RKO (cell line): ENCODE data around the gene DOK7.
"Not testable (repeated sequence)": the region's sequence is repeated elsewhere in the genome, so short reads cannot be mapped to it uniquely, and the experiment has no call there.

ENCODE experiments used
- DNase-seq: peaks from one replicate; pipeline ENCODE4 v3.0.0-alpha.2; 2016; ENCODE audit warnings: low spot score

DOK7 gene

GRCh38 chr4:3442959-3443749 lies 20.0 kb upstream of the DOK7 start:
- DNase-seq = peak; percentile 19

GRCh38 chr4:3443750-3444309 lies 19.3 kb upstream of the DOK7 start:
- no peak for DNase-seq

- no peak for DNase-seq
Measured at GRCh38 chr4:3444351-3445110, 18.6 kb upstream of the DOK7 start.

- DNase-seq = no peak
Measured at GRCh38 chr4:3445111-3445820, 17.8 kb upstream of the DOK7 start.

GRCh38 chr4:3445829-3446545 lies 17.1 kb upstream of the DOK7 start:
- no peak for DNase-seq

GRCh38 chr4:3446631-3447320 lies 16.3 kb upstream of the DOK7 start:
- no peak for DNase-seq

GRCh38 chr4:3447431-3448395 lies 15.4 kb upstream of the DOK7 start:
- DNase-seq = no peak

- no peak for DNase-seq
Measured at GRCh38 chr4:3449047-3449573, 14.0 kb upstream of the DOK7 start.

GRCh38 chr4:3449574-3450534 lies 13.3 kb upstream of the DOK7 start:
- no peak for DNase-seq

GRCh38 chr4:3450643-3451042 lies 12.5 kb upstream of the DOK7 start:
- no peak for DNase-seq

GRCh38 chr4:3451956-3452355 lies 11.2 kb upstream of the DOK7 start:
- no peak for DNase-seq

- DNase-seq = no peak
Measured at GRCh38 chr4:3452376-3452775, 10.7 kb upstream of the DOK7 start.

- DNase-seq = not testable (repeated sequence)
Measured at GRCh38 chr4:3455596-3455995, 7.5 kb upstream of the DOK7 start.

GRCh38 chr4:3458371-3458770 lies 4.7 kb upstream of the DOK7 start:
- DNase-seq = no peak

GRCh38 chr4:3459156-3459555 lies 4.0 kb upstream of the DOK7 start:
- DNase-seq = not testable (repeated sequence)

GRCh38 chr4:3460926-3461325 lies 2.2 kb upstream of the DOK7 start:
- no peak for DNase-seq

GRCh38 chr4:3461515-3462291 lies 1.4 kb upstream of the DOK7 start:
- DNase-seq = no peak

GRCh38 chr4:3462321-3462789 lies 751 bp upstream of the DOK7 start:
- DNase-seq = no peak
